GM12801 (cell line): Measurements from ENCODE around the gene LRP8.

Experiments
- TF ChIP-seq, protein P1 (sequence below): IDR thresholded peaks from one replicate; pipeline ENCODE4 v1.5.1; 2011; ENCODE audit warnings: control low read depth; ENCODE audit not compliant: insufficient read length; ENCODE audit errors: extremely low read depth

Gene LRP8

DNA sequence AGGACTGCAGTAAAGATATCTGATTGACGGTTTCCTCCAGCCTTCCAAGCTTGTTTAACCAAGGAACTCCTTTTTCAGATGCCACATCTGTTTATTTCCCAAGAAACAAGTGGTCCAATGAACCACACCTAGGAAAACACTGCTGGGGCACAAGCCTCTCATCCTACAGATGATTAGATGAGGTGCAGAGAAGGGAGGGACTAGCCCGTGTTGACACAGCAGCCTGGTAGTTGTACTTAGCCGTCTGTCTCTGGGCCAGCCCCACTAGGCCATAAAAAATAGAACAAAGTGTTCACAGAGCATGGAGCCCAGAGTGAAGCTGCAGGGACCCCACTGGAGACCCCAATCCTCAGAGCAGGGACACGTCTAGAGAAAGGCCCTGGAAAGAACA, 32.1 kb downstream of the LRP8 start:
- TF ChIP-seq, protein P1, sequence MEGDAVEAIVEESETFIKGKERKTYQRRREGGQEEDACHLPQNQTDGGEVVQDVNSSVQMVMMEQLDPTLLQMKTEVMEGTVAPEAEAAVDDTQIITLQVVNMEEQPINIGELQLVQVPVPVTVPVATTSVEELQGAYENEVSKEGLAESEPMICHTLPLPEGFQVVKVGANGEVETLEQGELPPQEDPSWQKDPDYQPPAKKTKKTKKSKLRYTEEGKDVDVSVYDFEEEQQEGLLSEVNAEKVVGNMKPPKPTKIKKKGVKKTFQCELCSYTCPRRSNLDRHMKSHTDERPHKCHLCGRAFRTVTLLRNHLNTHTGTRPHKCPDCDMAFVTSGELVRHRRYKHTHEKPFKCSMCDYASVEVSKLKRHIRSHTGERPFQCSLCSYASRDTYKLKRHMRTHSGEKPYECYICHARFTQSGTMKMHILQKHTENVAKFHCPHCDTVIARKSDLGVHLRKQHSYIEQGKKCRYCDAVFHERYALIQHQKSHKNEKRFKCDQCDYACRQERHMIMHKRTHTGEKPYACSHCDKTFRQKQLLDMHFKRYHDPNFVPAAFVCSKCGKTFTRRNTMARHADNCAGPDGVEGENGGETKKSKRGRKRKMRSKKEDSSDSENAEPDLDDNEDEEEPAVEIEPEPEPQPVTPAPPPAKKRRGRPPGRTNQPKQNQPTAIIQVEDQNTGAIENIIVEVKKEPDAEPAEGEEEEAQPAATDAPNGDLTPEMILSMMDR, result no peak

DNA sequence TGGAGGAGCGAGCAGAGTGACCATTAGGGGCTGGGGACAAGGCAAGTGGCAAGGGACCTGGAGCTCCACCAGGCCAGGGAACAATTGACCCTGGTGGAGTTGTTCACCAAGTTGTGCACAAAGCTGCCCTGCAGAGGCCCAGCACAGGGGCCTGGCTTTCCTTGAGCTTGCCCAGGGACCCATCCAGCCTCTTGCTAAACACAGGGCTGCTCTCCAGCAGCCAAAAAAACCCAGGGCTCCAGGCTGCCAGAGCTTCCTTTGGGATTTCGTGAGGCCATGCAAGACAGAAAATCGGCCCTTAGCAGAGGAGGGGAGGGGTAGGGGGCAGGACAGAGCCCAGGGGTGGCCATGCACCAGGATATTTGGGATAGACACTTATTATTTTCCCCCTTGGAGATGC, 32.6 kb downstream of the LRP8 start:
- TF ChIP-seq, protein P1, result no peak

DNA sequence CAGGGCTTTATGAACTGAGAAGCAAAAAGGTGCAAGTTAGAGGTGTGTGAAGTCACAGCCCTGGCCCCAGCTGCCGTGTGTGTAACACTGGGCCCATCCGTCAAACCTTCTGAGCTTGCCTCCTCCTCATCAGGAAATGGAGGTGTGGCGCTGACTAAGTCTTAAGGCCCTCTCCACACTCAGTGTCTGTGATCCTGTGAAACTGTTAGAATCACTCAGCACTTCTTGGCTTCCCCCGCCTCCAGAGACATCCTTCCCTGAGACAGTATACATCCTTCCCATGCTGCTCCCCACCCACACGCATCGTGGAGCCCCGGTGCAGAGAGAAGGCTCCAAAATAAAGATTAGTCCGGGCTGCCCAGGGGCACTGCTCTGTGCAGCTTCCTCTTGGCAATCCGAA, 33.3 kb downstream of the LRP8 start:
- TF ChIP-seq, protein P1, result no peak

DNA sequence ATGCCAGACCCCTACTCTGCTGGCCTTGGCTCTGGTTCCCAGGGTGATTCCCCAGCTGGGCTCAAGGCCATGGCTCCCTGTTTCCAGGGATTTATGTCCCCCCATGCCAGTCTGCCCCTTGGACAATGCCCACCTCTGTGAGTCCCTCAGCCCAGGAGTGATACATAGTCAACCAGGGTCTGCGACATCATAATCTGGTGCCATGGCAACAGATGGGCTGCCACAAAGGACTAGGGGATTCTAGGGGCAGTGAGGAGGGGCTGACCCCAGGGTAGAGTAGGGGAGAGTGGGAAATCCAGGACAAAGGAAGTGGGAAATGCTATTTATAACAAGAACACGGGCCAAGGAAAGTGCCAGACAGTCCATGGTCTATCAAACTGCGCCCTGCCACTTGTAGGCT, 33.8 kb downstream of the LRP8 start:
- TF ChIP-seq, protein P1, result no peak

DNA sequence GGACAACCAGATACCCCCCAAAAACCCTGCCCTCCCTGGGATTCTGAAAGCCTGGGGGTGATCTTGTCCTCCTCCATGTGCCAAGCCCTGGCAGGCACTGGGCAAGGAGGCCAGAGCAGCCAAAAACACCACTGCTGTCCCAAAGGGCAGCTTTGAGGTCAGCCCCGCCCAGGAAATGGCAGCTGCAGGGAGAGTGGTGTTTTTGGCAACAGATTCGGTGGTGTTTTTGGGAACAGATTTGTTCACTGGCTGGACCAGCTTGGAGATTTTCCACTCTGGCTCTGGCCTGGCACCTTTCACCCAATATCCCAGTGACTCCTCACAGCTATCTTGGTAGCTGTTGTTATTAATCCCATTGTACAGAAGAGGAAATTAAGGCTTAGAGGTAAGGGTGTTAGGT, 34.7 kb downstream of the LRP8 start:
- TF ChIP-seq, protein P1, result no peak

DNA sequence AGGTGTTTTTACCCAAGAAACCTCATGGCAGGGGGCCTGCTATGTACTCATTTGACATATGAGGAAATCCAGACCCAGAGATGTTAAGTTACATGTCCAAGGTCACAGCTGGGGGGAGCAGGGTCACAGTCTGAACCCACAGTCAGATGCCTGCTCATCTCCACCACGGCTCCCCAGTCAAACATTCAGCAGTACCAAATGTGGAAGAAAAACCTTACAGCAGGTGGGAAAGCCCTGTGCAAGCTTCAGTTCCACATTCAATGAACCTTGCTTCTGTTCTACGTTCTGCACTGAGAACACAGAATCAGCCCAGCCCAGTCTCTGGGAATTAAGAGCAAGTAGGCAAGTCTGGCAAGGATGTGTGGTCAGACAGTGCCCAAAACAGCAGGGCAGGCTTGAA, 35.2 kb downstream of the LRP8 start:
- TF ChIP-seq, protein P1, result no peak

DNA sequence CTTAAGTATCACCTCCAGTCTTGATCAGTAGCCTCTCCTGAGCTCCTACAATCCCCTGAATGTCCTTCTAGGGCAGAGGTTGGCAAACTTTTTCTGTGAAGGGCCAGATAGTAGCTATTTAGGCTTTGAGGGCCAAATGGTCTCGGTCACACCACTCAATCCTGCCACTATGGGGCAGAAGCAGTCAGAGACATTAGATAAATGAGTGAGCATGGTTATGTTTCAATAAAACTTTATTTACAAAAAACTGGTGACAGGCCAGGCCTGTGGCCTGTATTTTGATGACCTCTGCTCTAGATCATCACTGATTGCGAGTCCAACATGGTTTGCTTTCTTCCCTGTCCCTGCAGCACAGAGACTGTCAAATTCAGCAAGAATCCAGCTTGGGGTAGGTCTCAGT, 36.3 kb downstream of the LRP8 start:
- TF ChIP-seq, protein P1, result no peak
